ENCODE measurements around the gene DTNB.

DNA sequence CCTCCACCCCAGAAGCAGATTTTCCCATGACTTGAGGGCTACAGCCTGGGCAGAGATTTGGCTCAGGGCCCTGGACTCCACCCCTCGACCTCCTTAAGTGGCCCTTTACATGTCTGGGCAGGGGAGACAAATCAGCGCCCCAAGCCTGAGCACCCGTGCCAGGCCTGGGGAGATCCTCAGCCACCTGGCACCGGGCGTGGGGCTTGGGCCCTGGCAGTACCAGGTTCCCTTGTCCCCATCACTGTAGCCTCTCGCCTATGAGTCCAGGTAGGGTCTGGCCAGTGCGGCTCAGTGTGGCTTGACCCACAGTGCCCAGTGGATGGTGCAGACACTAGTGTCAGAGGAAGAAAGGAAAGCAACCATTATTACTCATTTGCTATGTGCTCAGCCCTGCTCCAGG lies 309.6 kb downstream of the DTNB start:
- no peak for TF ChIP-seq EZH2phosphoT487 (conservative IDR thresholded peaks at IDR 0.05; ENCODE audit: low read length)
- TF ChIP-seq, protein P1, sequence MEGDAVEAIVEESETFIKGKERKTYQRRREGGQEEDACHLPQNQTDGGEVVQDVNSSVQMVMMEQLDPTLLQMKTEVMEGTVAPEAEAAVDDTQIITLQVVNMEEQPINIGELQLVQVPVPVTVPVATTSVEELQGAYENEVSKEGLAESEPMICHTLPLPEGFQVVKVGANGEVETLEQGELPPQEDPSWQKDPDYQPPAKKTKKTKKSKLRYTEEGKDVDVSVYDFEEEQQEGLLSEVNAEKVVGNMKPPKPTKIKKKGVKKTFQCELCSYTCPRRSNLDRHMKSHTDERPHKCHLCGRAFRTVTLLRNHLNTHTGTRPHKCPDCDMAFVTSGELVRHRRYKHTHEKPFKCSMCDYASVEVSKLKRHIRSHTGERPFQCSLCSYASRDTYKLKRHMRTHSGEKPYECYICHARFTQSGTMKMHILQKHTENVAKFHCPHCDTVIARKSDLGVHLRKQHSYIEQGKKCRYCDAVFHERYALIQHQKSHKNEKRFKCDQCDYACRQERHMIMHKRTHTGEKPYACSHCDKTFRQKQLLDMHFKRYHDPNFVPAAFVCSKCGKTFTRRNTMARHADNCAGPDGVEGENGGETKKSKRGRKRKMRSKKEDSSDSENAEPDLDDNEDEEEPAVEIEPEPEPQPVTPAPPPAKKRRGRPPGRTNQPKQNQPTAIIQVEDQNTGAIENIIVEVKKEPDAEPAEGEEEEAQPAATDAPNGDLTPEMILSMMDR (IDR thresholded peaks at IDR 0.05; ENCODE audit: insufficient read depth, low read length, poor library complexity, severe bottlenecking): no peak
